ENCODE measurements around the gene SLC26A8.

DNA sequence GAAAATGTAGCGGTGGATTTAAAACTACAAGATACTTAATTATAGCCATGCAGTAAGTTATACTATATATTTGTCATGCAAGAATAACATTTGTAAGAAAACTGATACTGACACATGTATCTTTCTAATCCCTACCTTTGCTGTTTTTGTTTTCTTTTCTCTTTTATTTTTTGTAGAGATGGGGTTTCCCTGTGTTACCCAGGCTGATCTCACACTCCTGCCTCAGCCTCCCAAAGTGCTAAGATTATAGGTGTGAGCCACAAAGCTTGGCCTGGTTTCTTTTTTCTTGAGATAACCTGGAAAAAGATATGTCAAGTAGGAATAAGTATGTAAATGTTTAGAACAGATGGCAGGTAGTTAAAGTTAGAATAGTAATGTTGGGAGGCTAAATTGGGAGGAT is 47.3 kb upstream of the SLC26A8 start:
- TF ChIP-seq, protein P1, sequence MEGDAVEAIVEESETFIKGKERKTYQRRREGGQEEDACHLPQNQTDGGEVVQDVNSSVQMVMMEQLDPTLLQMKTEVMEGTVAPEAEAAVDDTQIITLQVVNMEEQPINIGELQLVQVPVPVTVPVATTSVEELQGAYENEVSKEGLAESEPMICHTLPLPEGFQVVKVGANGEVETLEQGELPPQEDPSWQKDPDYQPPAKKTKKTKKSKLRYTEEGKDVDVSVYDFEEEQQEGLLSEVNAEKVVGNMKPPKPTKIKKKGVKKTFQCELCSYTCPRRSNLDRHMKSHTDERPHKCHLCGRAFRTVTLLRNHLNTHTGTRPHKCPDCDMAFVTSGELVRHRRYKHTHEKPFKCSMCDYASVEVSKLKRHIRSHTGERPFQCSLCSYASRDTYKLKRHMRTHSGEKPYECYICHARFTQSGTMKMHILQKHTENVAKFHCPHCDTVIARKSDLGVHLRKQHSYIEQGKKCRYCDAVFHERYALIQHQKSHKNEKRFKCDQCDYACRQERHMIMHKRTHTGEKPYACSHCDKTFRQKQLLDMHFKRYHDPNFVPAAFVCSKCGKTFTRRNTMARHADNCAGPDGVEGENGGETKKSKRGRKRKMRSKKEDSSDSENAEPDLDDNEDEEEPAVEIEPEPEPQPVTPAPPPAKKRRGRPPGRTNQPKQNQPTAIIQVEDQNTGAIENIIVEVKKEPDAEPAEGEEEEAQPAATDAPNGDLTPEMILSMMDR (IDR thresholded peaks at IDR 0.05), result no peak
- no peak for TF ChIP-seq POLR2A (IDR thresholded peaks at IDR 0.05)
